Measurements from ENCODE around the gene ANKRD30B.

- TF ChIP-seq, protein P1, sequence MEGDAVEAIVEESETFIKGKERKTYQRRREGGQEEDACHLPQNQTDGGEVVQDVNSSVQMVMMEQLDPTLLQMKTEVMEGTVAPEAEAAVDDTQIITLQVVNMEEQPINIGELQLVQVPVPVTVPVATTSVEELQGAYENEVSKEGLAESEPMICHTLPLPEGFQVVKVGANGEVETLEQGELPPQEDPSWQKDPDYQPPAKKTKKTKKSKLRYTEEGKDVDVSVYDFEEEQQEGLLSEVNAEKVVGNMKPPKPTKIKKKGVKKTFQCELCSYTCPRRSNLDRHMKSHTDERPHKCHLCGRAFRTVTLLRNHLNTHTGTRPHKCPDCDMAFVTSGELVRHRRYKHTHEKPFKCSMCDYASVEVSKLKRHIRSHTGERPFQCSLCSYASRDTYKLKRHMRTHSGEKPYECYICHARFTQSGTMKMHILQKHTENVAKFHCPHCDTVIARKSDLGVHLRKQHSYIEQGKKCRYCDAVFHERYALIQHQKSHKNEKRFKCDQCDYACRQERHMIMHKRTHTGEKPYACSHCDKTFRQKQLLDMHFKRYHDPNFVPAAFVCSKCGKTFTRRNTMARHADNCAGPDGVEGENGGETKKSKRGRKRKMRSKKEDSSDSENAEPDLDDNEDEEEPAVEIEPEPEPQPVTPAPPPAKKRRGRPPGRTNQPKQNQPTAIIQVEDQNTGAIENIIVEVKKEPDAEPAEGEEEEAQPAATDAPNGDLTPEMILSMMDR (IDR thresholded peaks at IDR 0.05): no peak
- no peak for TF ChIP-seq POLR2A (IDR thresholded peaks at IDR 0.05)
Measured at GRCh38 chr18:14781671-14782070, 33.7 kb downstream of the ANKRD30B start.
